Activated CD4-positive, alpha-beta T cell treated with anti-CD3 and anti-CD28 coated beads, Interleukin-2, Interleukin-4, amounts not matched to agents 100 ng/mL and 50 ng/mL, durations not matched to agents 16 hours and 8 hours (primary cell): ENCODE data around the gene TMEM132D.

Experiments used
- DNase-seq: peaks from one replicate; pipeline ENCODE4 v3.0.0-alpha.2; 2020; ENCODE audit warnings: low spot score

Gene TMEM132D

DNA sequence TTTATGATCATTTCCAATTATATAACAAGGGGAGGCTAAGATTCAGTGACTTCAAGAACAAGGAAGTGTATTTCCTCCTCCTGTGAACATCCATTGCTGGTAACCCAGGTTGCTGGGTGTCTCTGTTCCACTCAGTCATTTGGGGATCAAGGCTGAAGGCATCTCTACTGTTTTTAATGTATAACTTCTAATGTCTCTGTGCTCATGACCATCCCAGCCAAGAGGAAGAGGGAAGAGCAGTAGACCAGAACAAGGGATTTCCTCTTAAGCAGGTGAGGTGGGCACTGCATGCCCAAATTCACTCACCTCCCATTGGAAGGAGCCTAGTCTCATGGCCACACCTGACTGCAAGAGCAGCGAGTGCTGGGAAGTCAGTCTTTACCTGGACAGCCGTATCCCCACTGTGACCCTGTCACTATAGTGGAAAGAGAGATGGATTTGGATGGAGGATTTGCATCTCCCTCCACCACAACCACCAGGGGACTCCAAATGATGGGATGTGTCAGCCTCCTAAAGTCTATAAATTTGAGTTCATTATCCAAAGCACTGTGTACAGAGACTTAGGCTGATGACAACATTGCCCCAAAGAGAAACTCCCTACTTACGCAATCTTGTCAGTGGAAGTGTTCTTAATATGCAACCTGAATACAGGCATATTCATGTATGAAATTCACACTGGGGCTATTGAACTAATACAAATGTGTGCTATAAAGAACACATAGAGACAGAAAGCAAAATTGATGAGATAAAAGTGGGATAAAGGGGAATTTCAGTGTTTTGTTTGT lies 368.7 kb downstream of the TMEM132D start:
- DNase-seq = no peak

DNA sequence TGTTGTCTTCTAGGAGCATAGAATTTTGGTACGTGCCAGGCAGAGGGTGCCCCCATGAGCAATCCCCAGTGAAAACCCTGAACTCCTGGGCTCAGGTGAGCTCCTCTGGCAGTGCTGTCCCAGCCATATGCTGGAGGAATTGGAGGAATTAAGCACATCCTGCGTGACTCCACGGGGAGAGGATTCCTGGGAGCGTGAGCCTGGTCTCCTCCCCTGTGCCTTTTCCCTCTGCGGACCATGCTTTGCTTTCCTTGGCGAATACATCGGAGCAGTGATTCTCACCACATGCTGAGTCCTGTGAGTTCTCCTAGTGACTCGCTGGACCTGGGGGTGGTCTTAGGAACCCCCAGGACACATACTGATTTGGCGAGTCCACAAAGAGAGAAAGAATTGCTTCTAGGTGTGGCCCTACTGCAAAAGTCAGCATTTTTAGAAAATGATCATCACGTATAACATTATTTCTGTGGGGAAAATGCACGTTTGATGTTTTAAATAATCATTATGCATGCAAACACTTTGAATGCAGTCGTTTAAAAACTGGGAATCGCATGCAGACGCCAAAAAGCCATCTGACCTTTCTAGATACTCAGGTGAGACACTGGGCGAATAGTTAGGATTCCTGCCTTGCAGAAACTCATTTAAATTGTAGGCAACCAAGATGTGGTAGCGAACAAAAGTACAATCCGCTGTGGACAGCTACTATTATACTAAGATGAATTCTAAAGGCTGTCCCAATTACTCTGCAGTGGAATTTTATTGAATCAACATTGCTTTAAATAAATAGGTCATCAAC lies 370.9 kb downstream of the TMEM132D start:
- DNase-seq = no peak

DNA sequence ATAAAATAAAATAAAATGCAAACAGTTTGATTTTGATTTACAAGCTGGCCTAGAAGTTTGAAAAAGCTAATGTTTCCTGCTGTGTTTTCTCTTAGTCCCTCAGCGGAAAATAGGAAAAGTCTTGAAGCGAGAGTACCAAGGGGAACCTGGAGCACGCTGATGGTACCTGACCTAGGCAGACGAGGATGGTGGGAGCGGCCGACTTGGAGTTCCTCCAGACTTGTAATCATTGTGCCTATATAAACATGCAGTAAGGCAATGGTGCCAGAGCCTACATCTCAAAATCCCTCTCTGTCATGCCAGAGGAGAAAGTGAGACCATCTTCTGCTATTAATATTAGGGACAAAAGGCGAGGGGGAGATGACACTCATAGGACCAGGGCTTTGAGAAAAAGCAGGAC lies 371.7 kb downstream of the TMEM132D start:
- DNase-seq = no peak

DNA sequence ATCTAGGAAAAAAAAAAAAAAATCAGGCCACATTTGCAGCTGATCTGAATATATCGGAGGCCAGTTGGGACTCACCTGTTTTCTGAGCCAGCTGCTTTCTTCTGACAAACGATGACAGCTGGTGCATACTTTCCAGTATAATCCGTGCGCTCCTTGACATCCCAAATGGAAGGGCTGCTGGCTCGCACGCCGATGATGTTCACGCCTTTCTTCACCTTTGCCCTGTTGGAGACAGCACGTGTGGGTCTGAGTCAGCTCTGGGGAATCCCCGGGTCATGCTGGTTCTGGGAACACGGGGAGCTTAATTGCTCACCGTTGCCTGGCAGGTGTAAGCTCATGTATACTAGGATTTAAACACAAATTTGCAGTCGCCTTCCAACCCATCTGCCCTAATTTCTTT lies 372.8 kb downstream of the TMEM132D start:
- no peak for DNase-seq

DNA sequence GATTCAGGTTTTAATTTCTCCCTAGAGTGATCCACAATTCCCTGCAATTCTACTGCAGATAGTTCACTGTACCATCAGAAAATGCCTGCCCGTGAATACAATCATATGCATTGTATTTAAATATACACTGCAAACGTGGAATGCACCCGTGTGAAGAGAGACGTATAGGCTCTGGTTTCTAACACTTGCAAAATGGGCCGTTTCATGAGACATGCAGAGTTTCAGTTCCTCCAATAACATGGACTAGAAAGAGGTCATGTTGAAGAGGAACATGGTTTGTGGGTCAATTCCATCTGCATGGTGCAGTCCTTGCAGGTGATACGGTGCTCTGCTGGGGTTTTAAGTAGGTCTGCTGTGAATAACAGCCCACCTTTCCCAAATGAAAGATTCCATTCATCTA lies 373.3 kb downstream of the TMEM132D start:
- DNase-seq = no peak

DNA sequence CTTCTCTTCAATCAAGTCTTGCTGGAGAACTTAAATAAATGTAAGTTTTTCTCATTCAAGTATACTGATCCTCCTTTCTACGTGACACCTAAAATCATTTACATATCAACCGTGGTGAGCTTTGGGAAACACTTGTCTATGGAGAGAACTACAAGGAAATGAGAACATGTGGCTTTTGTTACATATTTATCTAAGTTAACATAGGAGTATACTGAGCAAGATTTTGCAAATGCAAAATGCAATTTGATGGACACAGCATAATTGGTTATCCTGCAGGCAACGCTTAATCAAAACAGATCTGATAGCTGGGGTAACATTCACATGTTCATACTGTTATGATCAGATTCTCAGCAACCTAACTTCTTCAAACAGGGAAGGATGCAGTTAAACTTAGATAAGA lies 376.3 kb downstream of the TMEM132D start:
- no peak for DNase-seq

DNA sequence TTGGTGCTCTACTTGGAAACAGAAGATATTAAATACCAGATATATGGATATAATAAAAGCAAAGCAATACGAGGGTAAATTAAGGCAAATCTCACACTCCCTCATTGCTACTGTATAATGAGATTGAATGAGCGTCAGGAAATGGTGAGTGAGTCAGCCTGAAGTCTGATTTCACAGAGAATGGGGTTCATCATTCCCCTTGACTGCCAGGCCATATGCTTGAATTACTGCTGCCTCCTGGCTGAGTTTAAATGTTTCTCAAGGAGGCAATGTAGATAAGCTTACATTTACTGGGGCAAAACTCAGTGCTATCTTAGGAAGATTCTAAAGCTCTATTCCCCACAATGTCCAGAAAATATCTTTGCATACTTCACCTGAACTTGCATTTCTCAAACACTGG lies 380.2 kb downstream of the TMEM132D start:
- DNase-seq = no peak

DNA sequence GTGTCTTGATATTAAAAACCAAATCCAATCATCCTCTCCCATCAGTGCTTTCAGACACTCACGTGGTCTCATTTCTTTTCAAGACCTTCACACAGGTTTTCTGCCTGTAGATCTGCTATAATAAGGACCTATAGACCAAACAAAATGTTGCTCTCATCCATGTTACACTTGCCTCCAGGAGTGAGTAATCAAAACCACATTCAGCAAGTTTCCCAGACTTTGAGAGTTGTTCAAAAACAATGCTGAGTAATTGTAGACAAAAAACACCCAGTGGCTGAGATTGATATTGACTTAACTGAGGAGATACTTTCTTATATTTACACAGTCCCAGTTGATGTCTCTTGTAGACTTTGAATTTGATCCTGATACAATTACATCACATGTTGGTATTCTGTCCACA lies 383.1 kb downstream of the TMEM132D start:
- DNase-seq = no peak

DNA sequence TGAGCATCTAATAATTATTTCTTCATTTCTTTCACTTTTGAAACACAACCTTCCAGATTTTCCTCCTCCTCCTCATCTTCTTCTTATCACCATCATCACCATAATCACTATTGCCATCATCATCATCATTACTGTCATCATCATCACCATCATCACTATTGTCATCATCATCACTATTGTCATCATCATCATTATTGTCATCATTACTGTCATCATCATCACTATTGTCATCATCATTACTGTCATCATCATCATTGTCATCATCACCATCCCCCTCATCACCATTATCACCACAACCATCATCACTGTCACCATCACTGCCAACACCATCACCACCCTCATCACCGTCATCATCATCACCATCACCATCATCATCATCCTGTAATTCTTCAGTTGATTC lies 400.0 kb downstream of the TMEM132D start:
- DNase-seq = no peak

DNA sequence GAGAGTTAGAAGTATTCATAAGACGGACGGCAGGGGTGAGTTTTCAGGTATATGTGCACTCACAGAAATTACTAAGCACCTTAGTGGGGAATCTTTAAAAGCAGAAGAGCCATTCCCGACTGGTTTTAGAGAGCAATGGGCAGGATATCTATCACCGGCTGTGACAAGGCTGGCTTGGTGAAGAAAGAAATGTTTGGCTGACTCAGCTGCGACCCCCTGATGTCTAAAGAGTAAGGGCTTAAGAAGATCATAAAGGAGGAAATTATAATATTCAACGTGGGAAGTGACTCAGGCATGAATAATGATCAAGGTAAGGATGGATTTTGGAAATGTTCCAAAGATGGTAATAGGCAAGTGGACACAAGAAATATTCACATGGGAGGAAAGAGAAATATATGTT lies 407.6 kb downstream of the TMEM132D start:
- no peak for DNase-seq

DNA sequence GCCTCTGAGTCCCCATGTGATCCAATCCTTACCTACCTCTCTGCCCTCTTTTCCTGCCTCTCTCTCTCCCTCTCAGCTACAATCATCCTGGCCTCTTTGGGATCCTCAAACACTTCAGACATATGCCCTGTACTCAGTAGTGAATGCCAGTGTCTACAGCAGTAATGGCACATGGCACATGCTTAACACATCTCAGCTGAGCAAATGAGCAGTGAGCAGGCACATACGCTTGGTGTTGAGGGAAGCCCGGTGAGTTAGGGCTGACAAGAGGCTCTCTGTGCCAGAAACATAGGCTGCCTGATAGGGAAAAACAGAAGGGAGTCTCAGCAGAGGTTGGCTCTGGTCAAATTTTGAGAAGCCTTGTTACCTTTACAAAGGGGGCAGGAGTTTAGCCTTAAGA lies 409.1 kb downstream of the TMEM132D start:
- DNase-seq = no peak

DNA sequence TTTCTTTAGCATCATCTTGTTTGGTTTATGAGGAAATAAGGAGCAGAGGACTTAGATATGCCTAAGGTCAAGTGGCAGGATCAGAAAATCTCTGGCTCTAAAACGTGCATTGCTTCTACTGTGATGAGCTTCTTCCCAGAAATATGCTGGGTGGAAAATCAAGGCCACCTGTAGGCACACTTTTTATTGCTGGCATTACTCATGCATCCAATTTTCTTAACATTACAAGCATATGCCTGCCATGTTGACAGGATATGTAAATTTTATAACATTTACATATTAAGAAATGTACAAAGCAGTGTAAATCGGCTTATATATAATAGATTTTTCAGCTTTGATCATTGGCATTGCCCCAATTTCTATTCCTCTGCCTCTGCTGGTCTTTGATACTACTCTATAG lies 409.6 kb downstream of the TMEM132D start:
- DNase-seq = no peak

DNA sequence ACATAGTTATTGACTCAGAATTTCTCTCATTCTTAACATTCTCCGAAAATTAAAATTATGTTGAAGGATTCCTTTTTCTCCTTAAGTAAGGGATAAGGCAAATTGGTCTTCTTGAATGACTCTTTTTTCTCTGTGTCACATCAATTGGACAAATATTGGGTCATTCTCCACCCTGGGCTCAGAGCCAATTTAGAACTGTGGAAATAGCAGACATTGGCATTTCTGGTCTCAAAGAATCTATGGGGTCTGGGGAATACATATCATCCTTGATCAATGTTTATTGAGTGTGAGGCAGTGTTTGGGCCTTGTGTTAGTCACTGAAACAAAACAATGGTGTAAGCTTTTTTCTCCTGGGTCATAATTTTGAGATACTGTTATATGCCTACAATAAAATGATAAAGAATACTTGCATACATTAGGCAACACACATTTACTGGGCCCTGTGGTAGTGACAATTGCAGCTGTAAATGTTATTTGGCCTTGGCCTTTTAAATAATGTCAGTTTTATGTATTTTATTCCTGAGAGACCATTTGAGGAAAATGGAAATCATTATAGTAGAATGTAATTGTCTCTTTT lies 414.6 kb downstream of the TMEM132D start:
- no peak for DNase-seq

DNA sequence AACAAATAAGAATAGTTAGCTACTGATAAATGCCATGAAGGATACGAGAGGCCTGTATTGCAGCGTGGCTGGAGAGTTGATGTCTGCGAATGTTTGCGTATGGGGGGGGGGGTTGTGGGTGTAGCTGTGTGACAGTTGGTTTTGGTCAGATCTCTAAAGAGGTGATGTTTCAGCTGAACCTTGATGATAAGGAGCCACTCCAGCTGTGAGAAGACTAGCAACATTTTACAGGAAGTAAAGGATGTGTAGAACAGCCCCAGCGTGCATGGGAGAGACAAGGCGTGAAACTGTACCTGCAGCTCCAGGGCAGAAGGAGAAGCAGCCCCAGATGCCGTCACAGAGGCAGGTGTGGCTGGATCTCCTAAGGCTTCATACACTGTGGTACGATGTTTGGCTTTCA lies 416.9 kb downstream of the TMEM132D start:
- DNase-seq = no peak

DNA sequence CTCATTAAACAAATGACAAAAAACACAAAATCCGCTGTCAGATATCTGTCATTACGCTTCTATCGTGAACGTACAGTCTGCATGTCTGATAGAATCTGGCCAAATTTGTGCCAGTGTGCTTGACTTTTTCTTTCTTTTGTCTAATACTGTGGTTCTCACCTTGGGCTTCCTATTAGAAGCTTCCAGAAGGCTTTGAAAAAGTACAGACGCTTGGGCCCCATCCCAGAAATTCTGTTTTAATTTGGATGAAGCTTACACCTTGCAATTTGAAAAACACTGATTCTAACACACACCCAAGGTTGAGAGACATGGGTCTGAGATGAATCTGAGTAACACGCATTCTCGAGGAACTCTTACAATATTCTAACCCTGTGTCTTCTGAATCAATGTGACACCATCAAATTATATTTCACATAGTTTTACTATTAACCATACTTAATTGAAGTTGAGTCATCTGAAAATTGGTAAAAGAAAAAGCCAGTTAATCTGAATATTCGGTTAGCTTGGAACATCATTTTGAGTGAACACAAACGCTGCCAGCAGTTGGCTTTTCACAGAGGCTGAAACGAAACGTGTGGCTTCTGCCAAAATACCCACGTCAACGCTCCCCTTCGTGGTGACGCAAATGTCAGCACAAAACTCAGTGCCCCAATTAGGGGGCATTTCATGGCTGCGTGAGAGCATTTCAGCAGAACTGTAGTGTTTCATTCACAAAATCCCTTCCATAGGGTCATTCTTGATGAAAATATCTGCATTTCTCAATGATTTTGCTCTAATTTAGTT lies 420.5 kb downstream of the TMEM132D start:
- no peak for DNase-seq

DNA sequence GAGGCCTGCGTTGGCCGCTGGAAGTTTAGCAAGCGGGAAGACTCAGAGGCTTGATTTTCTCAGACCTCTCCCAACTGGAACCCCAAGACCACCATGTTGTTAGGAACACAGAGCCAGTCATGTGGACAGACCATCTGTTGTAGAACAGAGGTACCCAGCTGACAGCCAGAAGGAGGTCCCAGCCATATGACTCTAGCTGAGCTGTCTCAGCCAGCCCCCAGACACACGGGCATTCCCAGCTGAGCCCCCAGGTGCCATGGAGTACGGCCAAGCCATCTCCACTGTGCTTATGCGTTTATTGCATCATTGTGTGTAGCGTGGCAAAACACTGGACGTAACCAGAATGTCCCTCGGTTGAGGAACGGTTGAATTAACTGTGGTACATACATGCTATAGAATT lies 421.9 kb downstream of the TMEM132D start:
- no peak for DNase-seq

DNA sequence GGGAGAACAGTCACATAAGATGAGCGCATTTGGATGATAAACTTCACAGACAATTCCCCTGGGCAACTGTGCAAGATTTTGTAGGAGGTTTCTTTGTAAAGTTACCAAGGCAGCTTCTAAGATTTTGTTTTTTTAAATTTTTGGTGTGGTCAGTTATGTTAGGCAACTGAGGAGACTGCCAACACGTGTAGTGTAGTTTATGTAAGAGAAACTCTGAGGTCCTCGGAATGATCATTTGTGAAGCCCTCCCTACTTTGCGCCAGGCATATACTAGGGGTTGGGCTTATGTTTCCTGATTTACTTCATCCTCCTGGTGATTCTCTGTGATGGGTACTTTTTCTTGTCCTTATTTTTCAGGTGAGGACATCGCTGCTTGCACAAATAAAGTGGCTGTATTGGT lies 433.6 kb downstream of the TMEM132D start:
- no peak for DNase-seq

DNA sequence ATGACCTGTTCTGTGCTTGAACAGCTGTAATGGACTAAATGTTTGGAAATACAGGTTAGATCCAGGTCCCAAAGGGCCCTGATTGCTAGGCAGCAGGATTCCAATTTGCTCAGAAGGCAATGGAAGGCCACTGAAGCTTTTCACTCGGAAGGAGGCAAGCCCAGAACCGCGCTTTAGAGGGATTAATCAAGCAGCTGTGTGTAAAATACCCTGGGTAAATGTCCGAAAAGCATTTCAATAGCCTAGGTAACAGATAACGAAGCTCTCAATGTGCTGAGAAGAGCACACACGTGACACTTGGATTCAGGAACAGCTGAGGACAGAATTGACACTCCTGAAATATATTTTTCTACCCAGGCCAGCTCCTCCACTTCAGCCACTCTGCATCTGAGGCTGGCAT lies 436.1 kb downstream of the TMEM132D start:
- no peak for DNase-seq

DNA sequence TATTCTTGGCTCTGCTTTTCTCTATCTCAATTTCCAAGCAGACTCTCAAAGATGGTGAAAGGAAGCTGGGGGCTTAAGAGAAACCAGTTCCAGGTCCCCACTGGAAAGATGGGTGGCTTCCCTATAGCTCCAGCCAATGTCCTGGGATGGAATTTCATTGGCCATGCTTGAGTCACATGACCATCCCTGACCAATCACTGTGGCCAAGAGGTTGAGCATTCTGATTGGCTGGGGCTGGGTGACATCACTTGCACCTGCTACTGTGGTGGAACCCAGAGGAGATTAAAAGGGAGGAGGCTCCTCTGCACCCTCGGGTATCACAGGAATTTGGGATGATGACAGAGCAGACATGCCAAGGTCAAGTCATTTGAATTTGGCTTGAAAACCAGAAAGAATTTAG lies 436.5 kb downstream of the TMEM132D start:
- DNase-seq = no peak

DNA sequence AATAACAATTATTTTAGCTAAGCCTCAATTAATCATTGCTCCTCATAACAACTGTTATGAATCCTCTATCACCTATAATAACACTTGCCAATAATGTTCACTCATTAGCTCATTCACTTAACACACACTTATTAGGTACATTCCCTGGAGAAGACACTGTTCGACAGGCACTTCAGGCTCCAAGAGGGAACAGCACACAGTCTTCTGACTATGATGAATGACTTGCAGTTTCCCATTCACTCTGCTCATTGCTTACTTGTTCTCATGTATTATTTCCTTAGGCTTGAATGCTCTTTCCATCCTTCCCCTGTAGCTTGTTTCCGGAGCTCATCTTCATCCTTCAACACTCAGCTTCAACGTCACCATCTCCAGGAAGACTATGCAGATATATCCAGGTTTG lies 437.3 kb downstream of the TMEM132D start:
- no peak for DNase-seq

DNA sequence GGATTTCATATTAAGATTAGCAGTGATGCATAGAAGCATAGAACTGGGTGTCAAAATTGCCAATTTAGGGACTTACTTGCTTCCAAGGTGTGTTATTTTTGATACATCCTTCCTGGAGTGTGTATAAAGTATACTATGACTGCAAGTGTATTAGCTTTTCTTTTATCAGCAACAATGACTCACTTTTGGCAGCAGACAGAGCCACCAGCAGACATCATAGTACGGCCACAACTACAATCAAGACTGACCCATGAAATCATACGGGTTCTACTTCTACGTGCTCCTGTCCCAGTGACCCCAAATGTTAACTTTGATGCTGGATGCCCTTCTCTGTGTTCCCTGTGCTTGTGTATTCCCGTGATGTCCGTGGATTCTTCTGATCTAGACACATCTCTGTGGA lies 443.9 kb downstream of the TMEM132D start:
- DNase-seq = no peak

DNA sequence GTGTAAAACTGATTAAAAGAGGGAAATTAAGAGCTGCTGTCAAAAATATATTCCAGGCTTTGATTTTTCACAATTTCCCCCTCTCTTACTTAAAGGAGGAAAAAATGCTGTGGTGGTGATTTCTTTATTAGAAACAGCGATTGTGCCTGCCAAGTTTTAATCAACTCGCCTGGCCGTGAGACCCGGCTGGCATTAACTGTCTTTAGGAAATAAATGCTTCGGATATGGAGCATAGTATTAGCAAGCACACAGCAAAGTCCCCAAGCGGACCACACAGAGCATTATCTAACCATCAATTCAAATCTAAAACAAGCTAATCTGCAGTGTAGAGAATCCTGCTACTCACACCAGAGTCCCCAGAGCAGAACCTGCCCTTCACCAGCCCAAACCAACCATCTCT lies 457.1 kb downstream of the TMEM132D start:
- no peak for DNase-seq

DNA sequence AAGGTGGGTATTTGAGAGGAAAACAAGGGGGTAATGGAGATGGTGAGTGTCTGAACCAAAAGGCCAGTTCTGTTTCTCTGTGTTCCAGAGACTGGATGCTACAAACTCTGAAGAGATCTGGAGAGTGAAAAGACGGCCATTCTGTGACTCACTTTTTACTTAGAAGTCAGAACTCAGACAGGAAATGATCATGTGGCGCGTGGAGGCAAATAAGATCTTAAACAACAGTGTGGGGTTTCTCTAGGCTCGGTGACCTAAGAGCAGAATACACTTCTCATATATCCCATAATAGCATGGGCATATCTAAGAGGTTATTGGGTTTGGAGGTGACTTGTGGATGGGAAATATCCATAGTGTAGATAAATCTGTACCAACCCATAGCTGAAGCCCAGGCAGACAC lies 463.5 kb downstream of the TMEM132D start:
- no peak for DNase-seq
